IPS-20b (cell line): ENCODE measurements around the gene EXD3.
A peak's percentile ranks its signal among the peaks of the same experiment; 100 is the strongest.

Source experiments
- H3K27ac ChIP-seq: one replicate; pipeline ENCODE4 v1.5.1; 2013; ENCODE audit warnings: low read length
- H3K27me3 ChIP-seq: 2 replicates; pipeline ENCODE4 v1.6.1; 2013; ENCODE audit warnings: mild to moderate bottlenecking, low read length, inconsistent platforms; ENCODE audit not compliant: insufficient read depth
- H3K36me3 ChIP-seq: 2 replicates; pipeline ENCODE4 v1.6.1; 2013; ENCODE audit warnings: low read depth, mild to moderate bottlenecking, inconsistent platforms, low read length, moderate library complexity; ENCODE audit not compliant: insufficient read depth
- H3K4me1 ChIP-seq: 2 replicates; pipeline ENCODE4 v1.6.1; 2013; ENCODE audit warnings: mild to moderate bottlenecking, control low read depth, inconsistent platforms, low read length, moderate library complexity; ENCODE audit not compliant: insufficient read depth
- H3K4me3 ChIP-seq: 2 replicates; pipeline ENCODE4 v1.5.1; 2013; ENCODE audit warnings: mild to moderate bottlenecking, low read length, inconsistent platforms
- H3K9ac ChIP-seq: 2 replicates; pipeline ENCODE4 v1.6.1; 2013; ENCODE audit warnings: low read depth, mild to moderate bottlenecking, inconsistent platforms, low read length, moderate library complexity
- H3K9me3 ChIP-seq: 2 replicates; pipeline ENCODE4 v1.6.1; 2013; ENCODE audit warnings: mild to moderate bottlenecking, low read depth, low read length, inconsistent platforms; ENCODE audit not compliant: insufficient read depth

EXD3 gene

DNA sequence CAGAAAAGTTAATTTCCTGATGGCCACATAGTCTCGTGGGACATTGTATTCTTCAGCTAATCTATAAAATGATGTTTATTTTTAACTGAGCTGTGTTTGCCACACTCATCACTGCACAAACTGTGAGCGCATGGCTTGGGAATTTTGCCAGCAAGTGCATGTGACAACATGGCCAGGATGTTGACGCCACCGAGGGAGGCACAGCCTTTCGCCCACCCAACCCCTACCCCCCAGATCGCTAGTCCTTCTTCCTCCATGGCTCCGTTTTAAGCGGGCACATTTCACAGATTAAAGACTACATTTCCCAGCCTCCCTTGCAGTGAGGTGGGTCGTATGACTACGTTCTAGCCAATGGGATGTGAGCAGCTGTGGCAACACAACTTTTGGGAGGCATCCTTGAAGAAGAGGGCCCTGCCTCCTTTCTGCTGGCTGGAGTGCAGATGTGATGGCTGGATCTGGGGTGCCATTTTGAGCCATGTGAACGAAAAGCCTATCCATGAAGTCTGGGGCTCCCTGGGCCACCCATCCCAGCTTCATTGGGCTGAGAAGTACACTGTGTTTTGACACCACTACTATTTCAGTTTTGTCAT lies 128.8 kb downstream of the EXD3 start:
- no peak overlapping the region for H3K4me3 ChIP-seq
- no peaks in the 10 kb centered on the region for H3K9me3 ChIP-seq
- H3K9ac ChIP-seq: no peak overlapping the region
- no peaks in the 10 kb centered on the region for H3K36me3 ChIP-seq
- peaks cover 52% of the 10 kb centered on the region for H3K27me3 ChIP-seq
- H3K27ac ChIP-seq: no peak overlapping the region
- peaks cover 24% of the 10 kb centered on the region for H3K4me1 ChIP-seq

DNA sequence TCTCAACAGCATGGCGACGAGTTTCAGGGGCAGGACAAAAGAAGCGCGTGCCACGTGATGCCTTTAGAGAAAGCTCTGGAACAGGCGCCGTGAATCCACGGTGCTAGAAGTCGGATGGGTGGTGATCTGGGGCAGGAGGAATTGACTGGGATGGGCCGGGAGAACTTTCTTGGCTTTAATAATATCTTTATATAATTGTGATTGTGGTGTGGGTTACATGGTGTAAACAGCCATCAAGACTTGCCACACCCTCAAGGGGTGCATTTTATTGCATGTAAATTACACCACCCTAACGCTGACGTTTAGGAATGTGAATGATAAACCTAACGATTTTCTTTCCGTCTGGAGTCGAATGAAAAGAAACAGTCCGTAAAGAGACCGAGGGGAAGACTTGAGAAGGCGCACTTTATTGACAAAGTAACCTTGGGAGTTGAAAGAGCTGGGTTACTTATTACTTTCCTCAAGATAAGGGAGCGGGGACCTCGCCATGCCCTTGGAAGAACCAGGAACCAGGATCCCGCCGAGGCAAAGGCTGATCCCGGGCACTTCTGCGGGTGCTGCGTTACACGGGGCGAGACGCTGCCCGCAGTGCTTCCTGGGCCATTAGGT lies 129.4 kb downstream of the EXD3 start:
- no peak overlapping the region for H3K27ac ChIP-seq
- H3K36me3 ChIP-seq: no peaks in the 10 kb centered on the region
- no peak overlapping the region for H3K4me3 ChIP-seq
- H3K27me3 ChIP-seq: peaks cover 46% of the 10 kb centered on the region
- H3K4me1 ChIP-seq: peaks cover 18% of the 10 kb centered on the region
- H3K9me3 ChIP-seq: no peaks in the 10 kb centered on the region
- H3K9ac ChIP-seq: no peak overlapping the region

DNA sequence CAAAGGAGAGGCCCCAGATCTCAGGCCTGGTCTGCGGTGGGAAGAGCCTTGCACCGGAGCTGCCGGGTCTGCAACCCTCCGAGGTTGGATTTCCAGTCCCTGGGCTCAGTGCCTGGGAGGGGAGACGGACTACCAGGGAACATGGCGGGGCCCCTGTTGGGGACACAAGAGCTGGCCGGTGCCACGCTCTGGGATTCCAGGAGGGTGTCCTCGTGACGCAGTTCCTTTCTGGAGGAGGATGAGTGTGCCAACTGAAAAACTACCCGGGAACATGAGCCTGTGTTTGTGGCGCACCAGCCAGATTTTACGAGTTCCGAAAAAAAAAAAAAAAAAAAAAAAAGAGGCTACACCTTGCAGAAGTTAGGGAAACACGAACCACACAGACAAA lies 129.9 kb downstream of the EXD3 start:
- no peak overlapping the region for H3K9ac ChIP-seq
- H3K27me3 ChIP-seq: peaks cover 41% of the 10 kb centered on the region
- H3K4me1 ChIP-seq: peaks cover 13% of the 10 kb centered on the region; the same call in 1 of the 2 replicates
- no peaks in the 10 kb centered on the region for H3K36me3 ChIP-seq
- H3K4me3 ChIP-seq: no peak overlapping the region
- no peak overlapping the region for H3K27ac ChIP-seq
- no peaks in the 10 kb centered on the region for H3K9me3 ChIP-seq

DNA sequence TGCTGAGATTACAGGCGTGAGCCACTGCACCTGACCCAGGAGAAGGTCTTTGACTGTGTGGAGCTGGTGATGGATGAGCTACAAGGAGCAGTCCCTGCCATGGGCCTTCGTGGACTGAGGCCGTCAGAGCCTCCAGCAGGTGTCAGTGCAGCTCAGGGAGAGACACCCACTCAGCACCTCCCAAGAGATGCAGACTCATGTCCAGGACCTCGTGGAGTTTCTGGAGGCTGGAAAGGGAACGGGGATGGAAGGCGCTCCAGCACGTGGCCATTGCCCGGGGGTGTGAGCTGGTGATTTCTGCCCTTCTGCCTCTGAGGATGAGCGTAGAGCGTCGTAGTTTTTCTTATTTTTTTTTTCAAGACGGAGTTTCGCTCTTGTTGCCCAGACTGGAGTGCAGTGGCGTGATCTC lies 136.0 kb downstream of the EXD3 start:
- H3K36me3 ChIP-seq: no peaks in the 10 kb centered on the region
- no peak overlapping the region for H3K9ac ChIP-seq
- peaks cover 9% of the 10 kb centered on the region; the same call in 1 of the 2 replicates for H3K27me3 ChIP-seq
- no peak overlapping the region for H3K4me3 ChIP-seq
- no peak overlapping the region for H3K27ac ChIP-seq
- no peaks in the 10 kb centered on the region for H3K4me1 ChIP-seq
- no peaks in the 10 kb centered on the region for H3K9me3 ChIP-seq

DNA sequence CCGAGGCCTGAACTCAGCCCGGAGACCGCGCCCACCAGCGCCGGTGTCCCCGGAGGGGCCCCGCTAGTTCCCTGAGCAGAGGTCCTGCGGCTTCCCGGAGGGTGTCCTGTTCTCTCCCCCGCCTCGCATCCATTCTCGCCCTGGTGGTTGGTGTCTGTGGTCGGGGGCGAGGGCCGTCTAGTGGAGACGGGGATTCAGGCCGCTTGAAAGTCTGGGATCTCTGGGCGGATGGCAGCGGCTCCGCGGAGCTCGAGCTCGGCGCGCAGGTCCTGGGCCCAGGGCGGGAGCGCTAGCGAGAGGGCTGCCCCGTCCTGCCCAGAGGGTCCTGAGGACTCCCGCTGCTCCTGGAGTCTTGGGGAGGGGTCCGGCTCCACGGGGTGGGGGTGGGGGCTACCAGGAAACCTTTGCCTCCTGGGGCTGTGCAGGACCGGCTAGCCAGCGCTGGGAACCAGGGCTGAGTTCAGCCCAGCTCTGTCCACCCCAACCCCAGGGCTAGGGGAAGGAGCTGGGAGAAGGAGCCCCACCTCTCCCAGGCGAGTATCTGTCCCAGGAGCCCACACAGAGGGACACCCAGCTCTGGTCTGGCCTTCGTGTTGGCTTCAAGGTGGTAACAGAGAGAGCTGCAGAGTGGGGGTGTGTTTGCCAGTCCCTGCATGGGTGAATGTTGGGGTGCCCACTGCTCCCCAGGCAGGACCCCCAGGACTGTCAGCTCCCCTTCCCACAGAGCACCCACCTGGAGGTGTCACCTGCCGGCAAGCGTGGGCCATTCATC lies 141.4 kb downstream of the EXD3 start:
- Histone ChIP-seq H3K27me3 (peaks cover 52% of the 10 kb centered on the region; the same call in 1 of the 2 replicates), H3K4me1 (peaks cover 9% of the 10 kb centered on the region; the same call in 1 of the 2 replicates), H3K4me3 (peak overlapping the region; percentile 55; the same call in 1 of the 2 replicates), H3K9me3 (no peaks in the 10 kb centered on the region), H3K27ac (no peak overlapping the region), H3K9ac (no peak overlapping the region), H3K36me3 (no peaks in the 10 kb centered on the region)

DNA sequence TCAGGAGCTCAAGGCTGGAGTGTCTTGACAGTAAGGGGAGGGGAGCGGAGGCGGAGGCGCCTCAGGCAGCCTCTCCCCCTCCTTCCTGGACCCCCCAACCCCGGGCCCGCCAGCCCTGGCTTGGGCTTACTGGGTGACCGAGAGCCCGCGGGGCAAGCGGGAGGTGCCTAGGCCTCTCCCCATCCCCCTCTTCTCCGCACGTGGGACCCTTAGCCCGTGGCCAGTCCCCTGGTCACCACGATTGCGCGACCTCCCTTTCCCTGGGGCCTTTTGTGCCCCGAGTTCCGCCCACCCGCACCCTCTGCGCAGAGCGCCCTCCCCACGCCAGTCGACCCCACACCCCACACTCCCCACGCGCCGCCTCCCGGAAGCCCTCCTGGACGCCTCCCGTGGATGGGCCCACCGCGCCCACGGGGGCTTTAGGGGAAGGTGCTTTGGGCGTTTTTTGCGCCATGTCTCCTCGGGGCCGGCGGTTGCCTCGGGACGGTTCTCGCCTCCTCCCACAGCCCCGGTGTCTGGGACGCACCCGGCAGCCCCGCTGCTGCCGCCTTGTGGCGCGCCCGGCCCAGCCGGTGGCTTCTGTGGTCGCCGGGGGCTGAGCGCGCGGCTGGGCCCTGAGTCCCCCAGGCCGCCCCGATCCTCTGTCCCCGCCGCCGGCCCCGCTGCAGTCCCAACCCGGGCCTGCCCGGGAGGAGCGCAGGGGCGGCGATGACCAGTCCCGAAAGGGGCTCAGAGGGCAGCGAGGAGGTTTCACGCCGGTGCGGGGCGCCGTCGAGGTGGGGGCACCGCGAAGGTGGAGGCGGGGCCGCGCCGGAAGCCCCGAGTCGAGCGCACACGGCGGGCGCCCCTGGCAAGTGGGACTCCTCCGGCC lies 142.3 kb downstream of the EXD3 start:
- no peak overlapping the region for H3K27ac ChIP-seq
- no peaks in the 10 kb centered on the region for H3K36me3 ChIP-seq
- no peaks in the 10 kb centered on the region for H3K9me3 ChIP-seq
- H3K27me3 ChIP-seq: peaks cover 52% of the 10 kb centered on the region; the same call in 1 of the 2 replicates
- no peak overlapping the region for H3K9ac ChIP-seq
- peak overlapping the region; percentile 55; the same call in 1 of the 2 replicates for H3K4me3 ChIP-seq
- H3K4me1 ChIP-seq: peaks cover 14% of the 10 kb centered on the region

DNA sequence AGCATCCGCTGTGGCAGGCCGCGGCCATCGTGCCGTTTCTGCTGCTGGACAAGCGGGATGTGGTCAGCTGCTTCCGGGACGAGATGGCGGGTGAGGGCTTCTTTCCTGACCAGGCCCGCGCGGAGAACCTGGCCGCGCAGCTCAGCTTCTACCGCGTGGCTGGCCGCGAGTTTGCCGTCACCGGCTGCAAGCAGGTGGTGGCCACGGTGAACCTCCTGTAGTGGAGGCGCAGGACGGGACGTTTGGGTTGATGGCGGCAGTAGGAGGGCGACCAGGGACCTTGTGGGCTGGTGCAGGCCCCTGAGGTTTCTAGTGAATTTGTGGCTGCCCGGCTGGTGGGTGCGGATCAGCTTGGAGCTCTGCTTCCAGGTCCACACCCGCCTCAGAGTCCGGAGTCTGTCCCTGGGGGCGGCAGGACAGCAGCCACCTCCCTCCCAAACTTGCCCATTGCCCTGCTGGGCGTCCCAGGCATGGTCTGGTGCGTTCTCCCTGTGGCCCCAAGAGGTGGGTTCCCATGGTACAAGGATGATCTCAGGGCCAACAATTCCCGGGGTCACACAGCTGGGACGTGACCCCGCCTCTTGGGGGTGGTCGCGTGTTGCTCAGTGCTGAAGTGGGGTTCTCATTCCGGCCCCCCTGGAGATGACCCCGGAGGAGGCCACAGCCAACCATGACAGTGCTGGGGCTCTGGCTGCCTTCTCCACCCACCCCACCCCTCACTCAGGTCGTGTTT lies 143.1 kb downstream of the EXD3 start:
- Histone ChIP-seq H3K9me3 (no peaks in the 10 kb centered on the region), H3K27me3 (peaks cover 52% of the 10 kb centered on the region; the same call in 1 of the 2 replicates), H3K4me3 (no peak overlapping the region), H3K36me3 (no peaks in the 10 kb centered on the region), H3K4me1 (peaks cover 14% of the 10 kb centered on the region), H3K9ac (no peak overlapping the region), H3K27ac (no peak overlapping the region)

DNA sequence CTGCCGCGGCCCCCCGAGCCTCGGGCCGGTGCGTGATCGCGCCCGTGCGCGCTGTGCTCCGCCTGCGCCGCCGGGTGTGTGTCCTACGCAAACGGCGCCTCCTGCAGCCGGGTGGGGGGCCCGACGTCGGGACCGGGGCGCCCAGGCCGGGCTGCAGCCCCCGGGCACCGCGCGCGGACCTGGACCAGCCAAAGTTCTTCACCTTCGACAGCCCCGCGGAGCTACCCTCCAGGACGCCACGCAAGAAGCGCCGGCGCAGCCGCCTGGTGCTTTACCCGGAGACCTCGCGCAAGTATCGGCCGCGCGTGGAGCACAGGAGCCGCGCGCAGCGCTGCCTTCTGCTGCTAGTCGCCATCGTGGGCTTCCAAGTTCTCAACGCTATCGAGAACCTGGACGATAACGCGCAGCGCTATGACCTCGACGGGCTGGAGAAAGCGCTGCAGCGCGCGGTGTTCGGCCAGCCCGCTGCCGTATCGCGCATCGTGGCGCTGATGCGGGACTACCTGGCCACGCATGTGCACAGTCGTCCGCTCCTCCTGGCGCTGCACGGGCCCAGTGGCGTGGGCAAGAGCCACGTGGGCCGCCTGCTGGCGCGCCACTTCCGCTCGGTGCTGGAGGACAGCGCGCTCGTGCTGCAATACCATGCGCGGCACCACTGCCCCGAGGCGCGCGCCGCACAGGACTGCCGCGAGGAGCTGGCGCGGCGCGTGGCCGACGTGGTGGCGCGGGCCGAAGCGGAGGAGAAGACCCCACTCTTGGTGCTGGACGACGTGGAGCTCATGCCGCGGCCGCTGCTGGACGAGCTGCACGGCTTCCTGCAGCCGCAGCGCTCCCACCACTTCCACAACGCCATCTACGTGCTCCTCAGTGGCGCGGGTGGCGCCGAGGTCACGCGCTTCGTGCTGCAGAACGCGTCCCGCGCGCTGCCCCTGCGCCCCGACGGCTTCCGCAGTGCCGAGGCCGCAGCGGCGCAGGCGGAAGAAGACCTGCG lies 143.9 kb downstream of the EXD3 start:
- no peaks in the 10 kb centered on the region; the same call in 1 of the 2 replicates for H3K36me3 ChIP-seq
- peaks cover 52% of the 10 kb centered on the region; the same call in 1 of the 2 replicates for H3K27me3 ChIP-seq
- H3K27ac ChIP-seq: no peak overlapping the region
- H3K4me3 ChIP-seq: peak overlapping the region; percentile 63; the same call in 1 of the 2 replicates
- H3K9ac ChIP-seq: peak overlapping the region; percentile 21; the same call in 1 of the 2 replicates
- peaks cover 14% of the 10 kb centered on the region for H3K4me1 ChIP-seq
- no peaks in the 10 kb centered on the region for H3K9me3 ChIP-seq

DNA sequence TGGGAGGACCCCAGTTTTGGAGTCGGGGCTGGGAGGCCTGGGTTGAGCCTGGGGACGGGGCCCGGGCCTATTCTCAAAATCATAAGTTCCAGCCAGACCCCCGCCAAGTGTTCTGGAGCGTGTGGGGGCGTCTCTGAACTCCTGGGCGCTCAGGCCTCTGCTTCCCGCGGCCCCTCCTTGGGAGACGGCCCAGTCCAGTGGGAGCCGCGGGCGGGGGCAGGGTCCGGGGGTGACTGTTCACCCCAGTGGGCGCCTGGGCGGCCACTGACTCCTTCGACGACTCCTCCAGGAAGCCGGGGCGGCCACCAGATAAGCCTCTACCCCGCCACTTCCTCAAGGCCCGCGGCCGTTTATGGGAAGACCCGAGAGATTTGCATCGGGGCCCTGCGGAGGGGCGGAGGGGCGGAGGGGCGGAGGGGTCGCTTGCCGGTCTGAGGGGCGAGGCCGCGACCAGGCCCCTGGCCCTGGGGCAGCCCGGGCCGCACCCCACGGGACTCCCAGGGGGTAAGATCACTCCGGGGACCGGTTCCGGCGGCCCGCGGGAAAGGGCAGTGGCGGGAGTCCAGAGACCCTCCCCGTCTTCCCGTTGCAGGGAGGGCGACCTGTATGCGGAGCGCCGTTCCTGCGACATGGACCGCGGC lies 144.8 kb downstream of the EXD3 start:
- Histone ChIP-seq H3K4me1 (peaks cover 14% of the 10 kb centered on the region), H3K9me3 (no peaks in the 10 kb centered on the region), H3K4me3 (peak overlapping the region; percentile 63), H3K27ac (no peak overlapping the region), H3K27me3 (peaks cover 52% of the 10 kb centered on the region; the same call in 1 of the 2 replicates), H3K36me3 (peaks cover 3% of the 10 kb centered on the region), H3K9ac (peak overlapping the region; percentile 74; the same call in 1 of the 2 replicates)
